Loucy (cell line): ENCODE data around the gene GTF2A2.
"Not testable (repeated sequence)": the region's sequence is repeated elsewhere in the genome, so short reads cannot be mapped to it uniquely, and the experiment has no call there.

Experiments
- H2AFZ ChIP-seq: fragments of 200-600 bp; sonication (generic); 2 replicates; pipeline ENCODE4 v1.6.0; 2016; ENCODE audit warnings: antibody characterized with exemption, mild to moderate bottlenecking, low read length, moderate library complexity
- H3F3A ChIP-seq: fragments of 200-600 bp; 2 replicates; pipeline ENCODE4 v1.6.0; 2016; ENCODE audit warnings: antibody characterized with exemption, low read depth, mild to moderate bottlenecking
- H3K27me3 ChIP-seq: fragments of 200-600 bp; sonication (generic); 2 replicates; pipeline ENCODE4 v1.6.1; 2014; ENCODE audit warnings: low read length, mild to moderate bottlenecking; ENCODE audit not compliant: insufficient read depth, poor library complexity, severe bottlenecking
- H3K36me3 ChIP-seq: fragments of 200-600 bp; sonication (generic); 2 replicates; pipeline ENCODE4 v1.6.1; 2016; ENCODE audit warnings: low read length; ENCODE audit not compliant: insufficient read depth
- H3K4me1 ChIP-seq: fragments of 200-600 bp; sonication (generic); 2 replicates; pipeline ENCODE4 v1.5.1; 2014; ENCODE audit warnings: low read length, mild to moderate bottlenecking; ENCODE audit not compliant: insufficient read depth, poor library complexity, severe bottlenecking
- H3K4me2 ChIP-seq: fragments of 200-600 bp; sonication (generic); 2 replicates; pipeline ENCODE4 v1.6.0; 2014; ENCODE audit warnings: antibody characterized with exemption, low read length, low read depth, mild to moderate bottlenecking; ENCODE audit not compliant: poor library complexity, severe bottlenecking
- H3K4me3 ChIP-seq: fragments of 200-600 bp; sonication (generic); 2 replicates; pipeline ENCODE4 v1.5.1; 2014; ENCODE audit warnings: low read length, mild to moderate bottlenecking, mixed read lengths; ENCODE audit not compliant: poor library complexity, severe bottlenecking
- H3K79me2 ChIP-seq: fragments of 200-600 bp; sonication (generic); 2 replicates; pipeline ENCODE4 v1.6.1; 2014; ENCODE audit warnings: low read length; ENCODE audit not compliant: insufficient read depth
- H3K9ac ChIP-seq: fragments of 200-600 bp; sonication (generic); 2 replicates; pipeline ENCODE4 v1.6.0; 2014; ENCODE audit warnings: mild to moderate bottlenecking, low read depth, low read length, moderate library complexity; ENCODE audit not compliant: poor library complexity, severe bottlenecking
- H3K9me2 ChIP-seq: fragments of 200-600 bp; sonication (generic); replicated peaks from 2 replicates; pipeline ENCODE4 v1.6.1; 2016; ENCODE audit warnings: low read depth, low read length, mixed read lengths
- H3K9me3 ChIP-seq: fragments of 200-600 bp; sonication (generic); 2 replicates; pipeline ENCODE4 v1.6.1; 2014; ENCODE audit warnings: mild to moderate bottlenecking, antibody characterized with exemption, low read length, low read depth; ENCODE audit not compliant: insufficient read depth
- H4K20me1 ChIP-seq: fragments of 200-600 bp; sonication (generic); 2 replicates; pipeline ENCODE4 v1.6.0; 2014; ENCODE audit warnings: antibody characterized with exemption, low read length, mild to moderate bottlenecking; ENCODE audit not compliant: insufficient read depth, poor library complexity, severe bottlenecking
- CTCF ChIP-seq: fragments of 200-600 bp; sonication (generic); conservative IDR thresholded peaks from 2 replicates; pipeline ENCODE4 v1.5.1; 2014; ENCODE audit warnings: mild to moderate bottlenecking, antibody characterized with exemption, low read length
- EZH2phosphoT487 ChIP-seq: fragments of 200-600 bp; IDR thresholded peaks from 2 replicates; pipeline ENCODE4 v1.6.1; 2018; ENCODE audit warnings: antibody characterized with exemption, mild to moderate bottlenecking, moderate library complexity, borderline replicate concordance

Gene GTF2A2

GRCh38 chr15:59646277-59646676 is 11.0 kb downstream of the GTF2A2 start:
- H3K36me3 ChIP-seq = peaks cover 44% of the 10 kb centered on the region

GRCh38 chr15:59645812-59646211 is 11.5 kb downstream of the GTF2A2 start:
- not testable (repeated sequence) for H3K4me1 ChIP-seq, H3K4me3 ChIP-seq, H2AFZ ChIP-seq, H3K79me2 ChIP-seq, H4K20me1 ChIP-seq, H3K9me2 ChIP-seq, H3K9ac ChIP-seq, H3K4me2 ChIP-seq, H3F3A ChIP-seq, H3K9me3 ChIP-seq, H3K27me3 ChIP-seq
- H3K36me3 ChIP-seq = peaks cover 46% of the 10 kb centered on the region

More at GRCh38 chr15:59646277-59646676, 11.0 kb downstream of the GTF2A2 start:
- no peak overlapping the region for H3K9ac ChIP-seq
- no peaks in the 10 kb centered on the region for H3K9me3 ChIP-seq
- H3F3A ChIP-seq = no peaks in the 10 kb centered on the region
- H3K4me2 ChIP-seq = no peak overlapping the region
- H4K20me1 ChIP-seq = peaks cover 3% of the 10 kb centered on the region
- H3K4me3 ChIP-seq = no peak overlapping the region
- H2AFZ ChIP-seq = no peak overlapping the region
- H3K79me2 ChIP-seq = peaks cover 3% of the 10 kb centered on the region; the same call in 1 of the 2 replicates
- TF ChIP-seq EZH2phosphoT487 (no peak), CTCF (no peak)
- no peaks in the 10 kb centered on the region for H3K27me3 ChIP-seq
- H3K4me1 ChIP-seq = peaks cover 10% of the 10 kb centered on the region
- H3K9me2 ChIP-seq = no peaks in the 10 kb centered on the region

GRCh38 chr15:59644756-59645155 is 12.6 kb downstream of the GTF2A2 start:
- Histone ChIP-seq H3F3A (no peaks in the 10 kb centered on the region), H3K4me1 (no peaks in the 10 kb centered on the region), H3K4me3 (no peak overlapping the region), H3K9ac (no peak overlapping the region), H4K20me1 (peaks cover 3% of the 10 kb centered on the region), H3K4me2 (no peak overlapping the region), H3K9me2 (no peaks in the 10 kb centered on the region), H2AFZ (no peak overlapping the region), H3K27me3 (no peaks in the 10 kb centered on the region), H3K9me3 (no peaks in the 10 kb centered on the region), H3K36me3 (peaks cover 46% of the 10 kb centered on the region), H3K79me2 (peaks cover 3% of the 10 kb centered on the region; the same call in 1 of the 2 replicates)
- TF ChIP-seq EZH2phosphoT487 = no peak
- TF ChIP-seq CTCF = no peak

GRCh38 chr15:59642351-59642750 is 15.0 kb downstream of the GTF2A2 start:
- H3K27me3 ChIP-seq = no peaks in the 10 kb centered on the region
- peaks cover 3% of the 10 kb centered on the region for H4K20me1 ChIP-seq
- no peaks in the 10 kb centered on the region for H3K9me3 ChIP-seq
- H3K9me2 ChIP-seq = no peaks in the 10 kb centered on the region
- H3K4me1 ChIP-seq = no peaks in the 10 kb centered on the region
- H3F3A ChIP-seq = 0 out of 2 replicates have a peak, but pooled peaks cover 4% of the 10 kb centered on the region
- TF ChIP-seq EZH2phosphoT487 = no peak
- peak; percentile 47 for TF ChIP-seq CTCF
- no peak overlapping the region for H3K9ac ChIP-seq
- no peak overlapping the region for H3K4me3 ChIP-seq
- 0 out of 2 replicates have a peak, but pooled peaks cover 3% of the 10 kb centered on the region for H3K79me2 ChIP-seq
- H2AFZ ChIP-seq = no peak overlapping the region
- no peak overlapping the region for H3K4me2 ChIP-seq
- peaks cover 55% of the 10 kb centered on the region; the same call in 1 of the 2 replicates for H3K36me3 ChIP-seq
